HepG2 (cell line): ENCODE measurements around the gene LOXL3. TPM values are rescaled to one million over a fixed set of nuclear protein-coding genes. Genes with fewer than 3 reads are reported as not detected.

Experiments used
- BCL6 ChIP-seq: IDR thresholded peaks from 2 replicates; pipeline ENCODE4 v1.6.1; 2016; ENCODE audit warnings: missing genetic modification reagents, missing compliant biosample characterization
- CREB1 ChIP-seq, 2 experiments: fragments of 450-650 bp in 1 of 2; IDR thresholded peaks; 2 replicates each; pipeline ENCODE4 v1.6.1; 2016 to 2017; ENCODE audit warnings: control low read depth in 1 of 2, mild to moderate bottlenecking in 1 of 2, missing compliant biosample characterization in 1 of 2, missing genetic modification characterization in 1 of 2
- GTF2F1 ChIP-seq: fragments of 150-350 bp; IDR thresholded peaks from 2 replicates; pipeline ENCODE4 v1.6.1; 2014; ENCODE audit warnings: low read length
- JUN ChIP-seq: sonication (generic); formaldehyde crosslinking; IDR thresholded peaks from 2 replicates; pipeline ENCODE4 v1.4.0; 2020; ENCODE audit warnings: mild to moderate bottlenecking, missing genetic modification reagents
- KDM5A ChIP-seq: fragments of 200-600 bp; sonication (generic); IDR thresholded peaks from 2 replicates; pipeline ENCODE4 v1.7.0; 2018; ENCODE audit warnings: antibody characterized with exemption, mild to moderate bottlenecking, low read length, borderline replicate concordance
- MAFF ChIP-seq: IDR thresholded peaks from 2 replicates; pipeline ENCODE4 v1.6.1; 2011; ENCODE audit warnings: low read depth, low read length, improper control_type of control experiment
- MBD4 ChIP-seq: IDR thresholded peaks from 2 replicates; pipeline ENCODE4 v1.6.1; 2012; ENCODE audit warnings: low read length, inconsistent platforms, borderline replicate concordance
- NCOA2 ChIP-seq: sonication (generic); formaldehyde crosslinking; IDR thresholded peaks from 2 replicates; pipeline ENCODE4 v1.8.0; 2022; ENCODE audit warnings: inconsistent platforms
- NR2F6 ChIP-seq, 2 experiments: IDR thresholded peaks; 2 replicates each; pipeline ENCODE4 v1.6.1; 2016; ENCODE audit warnings: antibody characterized with exemption in 1 of 2, mild to moderate bottlenecking in 1 of 2
- PHF5A ChIP-seq: IDR thresholded peaks from one replicate; pipeline ENCODE4 v1.6.1; 2018; ENCODE audit warnings: low read depth, missing genetic modification reagents; ENCODE audit not compliant: unreplicated experiment
- PRDM4 ChIP-seq: sonication (generic); formaldehyde crosslinking; IDR thresholded peaks from 2 replicates; pipeline ENCODE4 v1.9.0; 2021; ENCODE audit warnings: missing genetic modification reagents, borderline replicate concordance
- SALL1 ChIP-seq: sonication (generic); formaldehyde crosslinking; IDR thresholded peaks from 2 replicates; pipeline ENCODE4 v1.8.0; 2022; ENCODE audit warnings: mild to moderate bottlenecking, missing genetic modification reagents
- TIGD3 ChIP-seq: sonication (generic); formaldehyde crosslinking; IDR thresholded peaks from 2 replicates; pipeline ENCODE4 v1.5.1; 2020; ENCODE audit warnings: mild to moderate bottlenecking, missing genetic modification reagents, borderline replicate concordance
- ZIK1 ChIP-seq: sonication (generic); formaldehyde crosslinking; IDR thresholded peaks from 2 replicates; pipeline ENCODE4 v1.5.0; 2020; ENCODE audit warnings: mild to moderate bottlenecking, low read depth, missing genetic modification reagents, borderline replicate concordance
- ZNF558 ChIP-seq: sonication (generic); formaldehyde crosslinking; IDR thresholded peaks from 2 replicates; pipeline ENCODE4 v1.9.0; 2022; ENCODE audit warnings: mild to moderate bottlenecking, missing genetic modification reagents, borderline replicate concordance
- ZSCAN21 ChIP-seq: sonication (generic); formaldehyde crosslinking; IDR thresholded peaks from 2 replicates; pipeline ENCODE4 v1.8.0; 2022; ENCODE audit warnings: mild to moderate bottlenecking, missing genetic modification reagents, moderate library complexity, borderline replicate concordance
- ZXDC ChIP-seq: sonication (generic); formaldehyde crosslinking; IDR thresholded peaks from 2 replicates; pipeline ENCODE4 v1.5.0; 2020; ENCODE audit warnings: mild to moderate bottlenecking, missing genetic modification reagents
- polyA plus RNA-seq, 8 experiments: library from polyadenylated mRNA; depleted of rRNA in 3 of 8; stranded (reverse) in 7 of 8; unstranded in 1 of 8; fragments of >200 nt; fragmentation: Illumina TruSeq in 4 of 8; extraction: Trizol in 4 of 8; gene quantifications; 2 replicates each; pipeline versions ENCODE4 v1.2.1 to v1.2.3, GENCODE V29; 2011 to 2016; ENCODE audit warnings: low read depth in 4 of 8, missing spikeins in 1 of 8, mixed read lengths in 1 of 8; ENCODE audit not compliant: insufficient read depth in 1 of 8
- total RNA-seq, 5 experiments: library from RNA; depleted of rRNA; stranded (reverse); fragments of >200 nt; fragmentation: Illumina TruSeq; extraction: Trizol; gene quantifications; 2 replicates each; pipeline ENCODE4 v1.2.3, GENCODE V29; 2016; ENCODE audit warnings: low read depth in 1 of 5
- TF ChIP-seq, protein P1 (sequence below): sonication (generic); formaldehyde crosslinking; IDR thresholded peaks from 2 replicates; pipeline ENCODE4 v1.4.0; 2020; ENCODE audit warnings: missing genetic modification reagents

Gene LOXL3
- total and polyA plus RNA-seq, 2 of the 13 experiments (the other 11 are each of a cell fraction or from before 2014, with no cell fraction given): 0.55 to 6.5 TPM

GRCh38 chr2:74496997-74497776 is 56.6 kb downstream of the LOXL3 start (continued):
- peak; percentile 94; the same call in 1 of the 2 replicates for TF ChIP-seq GTF2F1
- TF ChIP-seq NCOA2: peak; percentile 73; the same call in 1 of the 2 replicates
- no peak for TF ChIP-seq ZIK1 (CRISPR knock-in tag)
- no peak for TF ChIP-seq PRDM4 (CRISPR knock-in tag)
- no peak for TF ChIP-seq JUN (CRISPR knock-in tag)
- TF ChIP-seq BCL6 (CRISPR knock-in tag): peak; percentile 52; the same call in 1 of the 2 replicates
- TF ChIP-seq ZSCAN21 (CRISPR knock-in tag): 0 out of 2 replicates have a peak, but pooled peaks have one; percentile 39
- no peak for TF ChIP-seq ZNF558
- no peak; the same call in 1 of the 2 replicates for TF ChIP-seq KDM5A
- TF ChIP-seq MBD4: 0 out of 2 replicates have a peak, but pooled peaks have one; percentile 67
- no peak for TF ChIP-seq CREB1 (IDR thresholded peaks at IDR 0.05)
- TF ChIP-seq CREB1 (CRISPR knock-in tag; IDR thresholded peaks at IDR 0.05): 0 out of 2 replicates have a peak, but pooled peaks have one; percentile 46
- TF ChIP-seq TIGD3 (CRISPR knock-in tag): no peak
- peak; percentile 35 for TF ChIP-seq SALL1 (CRISPR knock-in tag)
- TF ChIP-seq PHF5A: peak; percentile 76
- no peak for TF ChIP-seq MAFF
- 0 out of 2 replicates have a peak, but pooled peaks have one; percentile 46 for TF ChIP-seq ZXDC (CRISPR knock-in tag)
- TF ChIP-seq, protein P1, sequence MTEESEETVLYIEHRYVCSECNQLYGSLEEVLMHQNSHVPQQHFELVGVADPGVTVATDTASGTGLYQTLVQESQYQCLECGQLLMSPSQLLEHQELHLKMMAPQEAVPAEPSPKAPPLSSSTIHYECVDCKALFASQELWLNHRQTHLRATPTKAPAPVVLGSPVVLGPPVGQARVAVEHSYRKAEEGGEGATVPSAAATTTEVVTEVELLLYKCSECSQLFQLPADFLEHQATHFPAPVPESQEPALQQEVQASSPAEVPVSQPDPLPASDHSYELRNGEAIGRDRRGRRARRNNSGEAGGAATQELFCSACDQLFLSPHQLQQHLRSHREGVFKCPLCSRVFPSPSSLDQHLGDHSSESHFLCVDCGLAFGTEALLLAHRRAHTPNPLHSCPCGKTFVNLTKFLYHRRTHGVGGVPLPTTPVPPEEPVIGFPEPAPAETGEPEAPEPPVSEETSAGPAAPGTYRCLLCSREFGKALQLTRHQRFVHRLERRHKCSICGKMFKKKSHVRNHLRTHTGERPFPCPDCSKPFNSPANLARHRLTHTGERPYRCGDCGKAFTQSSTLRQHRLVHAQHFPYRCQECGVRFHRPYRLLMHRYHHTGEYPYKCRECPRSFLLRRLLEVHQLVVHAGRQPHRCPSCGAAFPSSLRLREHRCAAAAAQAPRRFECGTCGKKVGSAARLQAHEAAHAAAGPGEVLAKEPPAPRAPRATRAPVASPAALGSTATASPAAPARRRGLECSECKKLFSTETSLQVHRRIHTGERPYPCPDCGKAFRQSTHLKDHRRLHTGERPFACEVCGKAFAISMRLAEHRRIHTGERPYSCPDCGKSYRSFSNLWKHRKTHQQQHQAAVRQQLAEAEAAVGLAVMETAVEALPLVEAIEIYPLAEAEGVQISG (CRISPR knock-in tag): no peak; the same call in 1 of the 2 replicates
- TF ChIP-seq NR2F6 (IDR thresholded peaks at IDR 0.05): peak; percentile 73
- no peak; the same call in 1 of the 2 replicates for TF ChIP-seq NR2F6 (CRISPR knock-in tag; IDR thresholded peaks at IDR 0.05)
